GM19395 (cell line): ENCODE data around the gene RAB11FIP2.

ENCODE experiments used
- ATAC-seq: cut with Tn5 transposase; IDR thresholded peaks from one replicate; pipeline ENCODE4 v1.9.1; 2021; ENCODE audit warnings: mild to moderate bottlenecking, moderate library complexity; ENCODE audit not compliant: unreplicated experiment

The RAB11FIP2 gene

GRCh38 chr10:118035354-118036005 is 11.3 kb downstream of the RAB11FIP2 start:
- no peak for ATAC-seq

- no peak for ATAC-seq
Observed at GRCh38 chr10:118034791-118035261, 11.9 kb downstream of the RAB11FIP2 start.

- ATAC-seq = no peak
Observed at GRCh38 chr10:118033905-118034304, 12.8 kb downstream of the RAB11FIP2 start.

- ATAC-seq = no peak
Observed at GRCh38 chr10:118032564-118032963, 14.2 kb downstream of the RAB11FIP2 start.

GRCh38 chr10:118031351-118032075 is 15.2 kb downstream of the RAB11FIP2 start:
- no peak for ATAC-seq

GRCh38 chr10:118028619-118029018 is 18.1 kb downstream of the RAB11FIP2 start:
- ATAC-seq = peak; percentile 99

GRCh38 chr10:118027397-118027796 is 19.3 kb downstream of the RAB11FIP2 start:
- no peak for ATAC-seq

GRCh38 chr10:118026936-118027335 is 19.8 kb downstream of the RAB11FIP2 start:
- no peak for ATAC-seq

- ATAC-seq = no peak
Observed at GRCh38 chr10:118020365-118020764, 26.4 kb downstream of the RAB11FIP2 start.

- no peak for ATAC-seq
Observed at GRCh38 chr10:118017850-118018249, 28.9 kb downstream of the RAB11FIP2 start.

GRCh38 chr10:118017071-118017740 is 29.5 kb downstream of the RAB11FIP2 start:
- no peak for ATAC-seq

- no peak for ATAC-seq
Observed at GRCh38 chr10:118012952-118013525, 33.7 kb downstream of the RAB11FIP2 start.

GRCh38 chr10:118007773-118008172 is 39.0 kb downstream of the RAB11FIP2 start:
- no peak for ATAC-seq

GRCh38 chr10:118003126-118003525 is 43.6 kb downstream of the RAB11FIP2 start:
- ATAC-seq = no peak

- no peak for ATAC-seq
Observed at GRCh38 chr10:118002581-118002980, 44.2 kb downstream of the RAB11FIP2 start.

- ATAC-seq = no peak
Observed at GRCh38 chr10:117997673-117998072, 49.1 kb downstream of the RAB11FIP2 start.

- ATAC-seq = no peak
Observed at GRCh38 chr10:117996709-117997108, 50.0 kb downstream of the RAB11FIP2 start.

GRCh38 chr10:117994771-117995170 is 52.0 kb downstream of the RAB11FIP2 start:
- no peak for ATAC-seq

- no peak for ATAC-seq
Observed at GRCh38 chr10:117993166-117993565, 53.6 kb downstream of the RAB11FIP2 start.

- ATAC-seq = no peak
Observed at GRCh38 chr10:117991701-117992100, 55.0 kb downstream of the RAB11FIP2 start.

GRCh38 chr10:117989962-117990361 is 56.8 kb downstream of the RAB11FIP2 start:
- no peak for ATAC-seq
